ENCODE measurements around the gene ACSM4.
"Not testable (repeated sequence)": the region's sequence is repeated elsewhere in the genome, so short reads cannot be mapped to it uniquely, and the experiment has no call there.

The ACSM4 gene

GRCh38 chr12:7297865-7298264, 6.0 kb upstream of the ACSM4 start:
- H3K4me1 ChIP-seq (ENCODE audit: control insufficient read depth, insufficient read depth, low read length) = no peaks in the 10 kb centered on the region
- H3K27me3 ChIP-seq (ENCODE audit: control insufficient read depth, insufficient read depth, low read length) = no peaks in the 10 kb centered on the region
- H3K4me3 ChIP-seq (ENCODE audit: low read length) = no peak overlapping the region
- no peak overlapping the region for H3K9ac ChIP-seq (ENCODE audit: low read length)
- H3K27ac ChIP-seq (ENCODE audit: low read depth, low read length) = no peak overlapping the region
- no peaks in the 10 kb centered on the region for H3K36me3 ChIP-seq (ENCODE audit: control insufficient read depth, insufficient read depth, low read length)

- Histone ChIP-seq H3K27ac (ENCODE audit: low read depth, low read length) (no peak overlapping the region), H3K36me3 (ENCODE audit: control insufficient read depth, insufficient read depth, low read length) (no peaks in the 10 kb centered on the region), H3K27me3 (ENCODE audit: control insufficient read depth, insufficient read depth, low read length) (no peaks in the 10 kb centered on the region)
Observed at GRCh38 chr12:7302266-7302986, 1.4 kb upstream of the ACSM4 start.

GRCh38 chr12:7303230-7303629, 642 bp upstream of the ACSM4 start:
- Histone ChIP-seq H3K4me1 (ENCODE audit: control insufficient read depth, insufficient read depth, low read length) (no peaks in the 10 kb centered on the region), H3K27me3 (ENCODE audit: control insufficient read depth, insufficient read depth, low read length) (no peaks in the 10 kb centered on the region), H3K27ac (ENCODE audit: low read depth, low read length) (no peak overlapping the region), H3K9ac (ENCODE audit: low read length) (no peak overlapping the region), H3K4me3 (ENCODE audit: low read length) (no peak overlapping the region), H3K36me3 (ENCODE audit: control insufficient read depth, insufficient read depth, low read length) (no peaks in the 10 kb centered on the region)

More at GRCh38 chr12:7302266-7302986, 1.4 kb upstream of the ACSM4 start:
- Histone ChIP-seq H3K4me3 (ENCODE audit: low read length) (no peak overlapping the region), H3K9ac (ENCODE audit: low read length) (no peak overlapping the region), H3K4me1 (ENCODE audit: control insufficient read depth, insufficient read depth, low read length) (no peaks in the 10 kb centered on the region)

DNA sequence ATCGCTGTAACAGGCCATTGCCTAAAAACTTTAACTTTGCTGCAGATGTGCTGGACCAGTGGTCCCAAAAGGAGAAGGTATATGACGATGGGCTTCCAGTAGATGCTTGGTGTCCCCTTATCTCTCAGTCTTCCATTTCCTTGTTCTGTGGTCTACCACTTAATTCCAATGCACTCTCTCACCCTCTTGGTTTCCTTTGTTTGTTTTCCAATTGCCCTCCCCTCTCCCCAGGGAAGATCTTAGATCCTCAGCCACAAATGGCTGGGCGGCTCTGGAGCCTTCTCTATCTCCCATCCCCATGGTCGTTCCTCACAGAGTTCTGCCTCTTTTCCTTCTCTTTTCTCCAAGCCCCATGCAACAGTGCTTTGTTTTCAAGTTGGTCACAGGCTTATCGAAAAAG, 584 bp downstream of the ACSM4 start:
- H3K27me3 ChIP-seq (ENCODE audit: control insufficient read depth, insufficient read depth, low read length) = no peaks in the 10 kb centered on the region
- H3K4me1 ChIP-seq (ENCODE audit: control insufficient read depth, insufficient read depth, low read length) = no peaks in the 10 kb centered on the region
- no peak overlapping the region for H3K27ac ChIP-seq (ENCODE audit: low read depth, low read length)
- no peaks in the 10 kb centered on the region for H3K36me3 ChIP-seq (ENCODE audit: control insufficient read depth, insufficient read depth, low read length)
- H3K9ac ChIP-seq (ENCODE audit: low read length) = no peak overlapping the region
- H3K4me3 ChIP-seq (ENCODE audit: low read length) = no peak overlapping the region

GRCh38 chr12:7310070-7310469, 6.2 kb downstream of the ACSM4 start:
- no peak overlapping the region for H3K9ac ChIP-seq (ENCODE audit: low read length)
- no peak overlapping the region for H3K27ac ChIP-seq (ENCODE audit: low read depth, low read length)
- H3K4me1 ChIP-seq (ENCODE audit: control insufficient read depth, insufficient read depth, low read length) = no peaks in the 10 kb centered on the region
- H3K27me3 ChIP-seq (ENCODE audit: control insufficient read depth, insufficient read depth, low read length) = no peaks in the 10 kb centered on the region
- no peaks in the 10 kb centered on the region for H3K36me3 ChIP-seq (ENCODE audit: control insufficient read depth, insufficient read depth, low read length)
- H3K4me3 ChIP-seq (ENCODE audit: low read length) = no peak overlapping the region

DNA sequence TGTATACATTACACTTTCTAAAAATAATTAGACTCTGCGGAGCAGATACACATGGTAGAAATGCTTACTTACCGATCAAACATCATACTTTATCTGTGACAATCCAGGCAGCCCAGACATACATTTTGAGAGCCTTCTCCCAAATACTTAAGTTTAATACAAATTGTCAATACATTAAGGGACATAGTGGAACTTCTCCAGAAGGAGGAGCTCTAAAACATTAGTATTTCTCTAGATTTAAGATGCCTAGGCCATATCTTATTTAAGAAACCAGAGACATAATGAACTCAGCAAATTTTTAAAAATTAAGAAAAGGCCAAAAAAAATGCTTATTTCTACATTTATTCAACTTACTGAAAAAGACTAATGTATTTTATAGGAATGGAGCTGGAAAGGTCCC, 16.1 kb downstream of the ACSM4 start:
- H3K9ac ChIP-seq (ENCODE audit: low read length) = no peak overlapping the region
- no peaks in the 10 kb centered on the region for H3K36me3 ChIP-seq (ENCODE audit: control insufficient read depth, insufficient read depth, low read length)
- H3K27ac ChIP-seq (ENCODE audit: low read depth, low read length) = no peak overlapping the region
- no peaks in the 10 kb centered on the region for H3K4me1 ChIP-seq (ENCODE audit: control insufficient read depth, insufficient read depth, low read length)
- H3K27me3 ChIP-seq (ENCODE audit: control insufficient read depth, insufficient read depth, low read length) = no peaks in the 10 kb centered on the region
- no peak overlapping the region for H3K4me3 ChIP-seq (ENCODE audit: low read length)

- Histone ChIP-seq H3K27ac (ENCODE audit: low read depth, low read length) (no peak overlapping the region), H3K4me3 (ENCODE audit: low read length) (no peak overlapping the region), H3K9ac (ENCODE audit: low read length) (no peak overlapping the region), H3K4me1 (ENCODE audit: control insufficient read depth, insufficient read depth, low read length) (no peaks in the 10 kb centered on the region), H3K36me3 (ENCODE audit: control insufficient read depth, insufficient read depth, low read length) (no peaks in the 10 kb centered on the region), H3K27me3 (ENCODE audit: control insufficient read depth, insufficient read depth, low read length) (no peaks in the 10 kb centered on the region)
Observed at GRCh38 chr12:7321624-7322023, 17.8 kb downstream of the ACSM4 start.

DNA sequence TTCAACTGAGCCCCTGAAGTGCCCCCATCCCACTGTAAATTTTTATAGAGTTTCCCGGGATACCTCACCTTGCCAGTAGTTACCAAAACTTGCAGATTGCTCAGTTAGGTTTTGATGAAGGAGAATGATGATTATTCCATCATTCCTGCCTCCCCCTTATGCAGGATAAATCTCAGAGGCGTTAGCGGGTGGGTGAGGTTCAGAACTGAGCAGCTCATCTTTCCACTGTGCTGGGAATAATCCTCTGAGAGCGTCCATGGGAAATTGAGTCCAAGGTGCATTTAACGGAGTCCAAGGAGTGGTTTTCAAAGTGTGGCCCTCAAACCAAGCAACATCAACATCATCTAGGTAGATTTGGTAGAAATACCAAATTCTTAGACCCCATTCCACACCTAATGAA, 18.7 kb downstream of the ACSM4 start:
- no peaks in the 10 kb centered on the region for H3K27me3 ChIP-seq (ENCODE audit: control insufficient read depth, insufficient read depth, low read length)
- no peaks in the 10 kb centered on the region for H3K4me1 ChIP-seq (ENCODE audit: control insufficient read depth, insufficient read depth, low read length)
- no peak overlapping the region for H3K27ac ChIP-seq (ENCODE audit: low read depth, low read length)
- no peaks in the 10 kb centered on the region for H3K36me3 ChIP-seq (ENCODE audit: control insufficient read depth, insufficient read depth, low read length)
- H3K4me3 ChIP-seq (ENCODE audit: low read length) = no peak overlapping the region
- no peak overlapping the region for H3K9ac ChIP-seq (ENCODE audit: low read length)

GRCh38 chr12:7324176-7324575, 20.3 kb downstream of the ACSM4 start:
- no peaks in the 10 kb centered on the region for H3K36me3 ChIP-seq (ENCODE audit: control insufficient read depth, insufficient read depth, low read length)
- no peak overlapping the region for H3K27ac ChIP-seq (ENCODE audit: low read depth, low read length)
- no peaks in the 10 kb centered on the region for H3K27me3 ChIP-seq (ENCODE audit: control insufficient read depth, insufficient read depth, low read length)

GRCh38 chr12:7327918-7328317, 24.0 kb downstream of the ACSM4 start:
- Histone ChIP-seq H3K27me3 (ENCODE audit: control insufficient read depth, insufficient read depth, low read length) (no peaks in the 10 kb centered on the region), H3K4me1 (ENCODE audit: control insufficient read depth, insufficient read depth, low read length) (no peaks in the 10 kb centered on the region), H3K4me3 (ENCODE audit: low read length) (no peak overlapping the region), H3K9ac (ENCODE audit: low read length) (no peak overlapping the region), H3K36me3 (ENCODE audit: control insufficient read depth, insufficient read depth, low read length) (no peaks in the 10 kb centered on the region), H3K27ac (ENCODE audit: low read depth, low read length) (no peak overlapping the region)

More at GRCh38 chr12:7324176-7324575, 20.3 kb downstream of the ACSM4 start:
- Histone ChIP-seq H3K9ac (ENCODE audit: low read length) (no peak overlapping the region), H3K4me1 (ENCODE audit: control insufficient read depth, insufficient read depth, low read length) (no peaks in the 10 kb centered on the region), H3K4me3 (ENCODE audit: low read length) (no peak overlapping the region)

DNA sequence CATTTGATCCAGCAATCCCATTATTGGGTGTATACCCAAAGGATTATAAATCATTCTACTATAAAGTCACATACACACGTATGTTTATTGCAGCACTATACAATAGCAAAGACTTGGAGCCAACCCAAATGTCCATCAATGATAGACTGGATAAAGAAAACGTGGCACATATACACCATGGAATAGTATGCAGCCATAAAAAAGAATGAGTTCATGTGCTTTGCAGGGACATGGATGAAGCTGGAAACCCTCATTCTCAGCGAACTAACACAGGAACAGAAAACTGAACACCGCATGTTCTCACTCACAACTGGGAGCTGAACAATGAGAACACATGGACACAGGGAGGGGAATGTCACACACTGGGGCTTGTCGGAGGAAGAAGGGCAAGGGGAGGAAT, 33.9 kb downstream of the ACSM4 start:
- H3K9ac ChIP-seq (ENCODE audit: low read length); H3K4me3 ChIP-seq (ENCODE audit: low read length); H3K36me3 ChIP-seq (ENCODE audit: control insufficient read depth, insufficient read depth, low read length); H3K27ac ChIP-seq (ENCODE audit: low read depth, low read length); H3K27me3 ChIP-seq (ENCODE audit: control insufficient read depth, insufficient read depth, low read length); H3K4me1 ChIP-seq (ENCODE audit: control insufficient read depth, insufficient read depth, low read length): not testable (repeated sequence)

DNA sequence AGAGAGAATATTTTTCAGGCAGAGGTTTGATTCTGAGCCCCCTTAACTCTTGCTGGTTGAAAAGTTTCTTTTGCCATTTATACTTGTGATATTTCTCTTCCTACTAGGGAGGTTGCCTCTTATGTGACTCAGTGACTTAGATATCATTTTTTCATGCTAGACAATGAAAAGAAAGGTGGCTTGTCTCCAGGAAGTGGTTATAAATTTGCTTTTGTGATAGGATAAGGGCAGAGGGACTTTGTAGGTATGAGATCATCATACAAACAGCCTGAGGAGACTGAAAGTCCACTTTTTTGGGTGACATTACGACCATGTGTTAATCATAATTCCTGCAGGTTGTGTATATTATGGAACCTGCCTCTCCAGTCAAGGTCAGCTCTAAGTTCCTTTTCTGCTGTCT, 35.8 kb downstream of the ACSM4 start:
- Histone ChIP-seq H3K4me1 (ENCODE audit: control insufficient read depth, insufficient read depth, low read length) (no peaks in the 10 kb centered on the region), H3K27ac (ENCODE audit: low read depth, low read length) (no peak overlapping the region), H3K36me3 (ENCODE audit: control insufficient read depth, insufficient read depth, low read length) (no peaks in the 10 kb centered on the region), H3K27me3 (ENCODE audit: control insufficient read depth, insufficient read depth, low read length) (no peaks in the 10 kb centered on the region), H3K4me3 (ENCODE audit: low read length) (no peak overlapping the region), H3K9ac (ENCODE audit: low read length) (no peak overlapping the region)

DNA sequence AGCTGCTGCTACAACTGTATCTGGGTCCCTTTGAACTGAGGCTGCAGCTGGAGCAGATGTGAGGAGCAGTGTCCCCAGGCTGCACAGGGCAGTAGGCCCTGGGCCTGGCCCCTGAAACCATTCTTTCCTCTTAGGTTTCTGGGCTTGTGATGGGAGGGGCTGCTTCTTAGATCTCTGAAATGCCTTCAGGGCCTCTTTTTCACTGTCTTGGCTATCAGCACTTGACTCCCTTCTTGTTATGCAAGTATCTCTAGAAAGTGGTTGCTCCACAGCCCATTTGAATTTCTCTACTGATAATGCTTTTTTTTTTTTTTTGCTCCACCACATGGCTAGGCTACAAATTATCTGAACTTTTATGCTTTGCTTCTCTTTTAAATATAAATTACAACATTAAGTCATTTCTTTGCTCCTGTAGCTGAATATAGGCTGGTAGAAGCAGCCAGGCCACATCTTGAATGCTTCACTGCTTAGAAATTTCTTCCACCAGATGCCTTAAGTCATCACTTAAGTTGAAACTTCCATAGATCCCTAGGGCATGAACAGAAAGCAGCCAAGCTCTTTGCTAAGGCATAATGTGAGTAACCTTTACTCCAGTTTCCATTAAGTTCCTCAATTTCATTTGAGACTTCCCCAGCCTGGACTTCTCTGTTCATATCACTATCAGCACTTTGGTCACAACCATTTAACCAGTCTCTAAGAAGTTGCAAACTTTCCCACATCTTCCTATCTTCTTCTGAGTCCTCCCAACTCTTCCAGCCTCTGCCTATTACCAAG, 41.1 kb downstream of the ACSM4 start:
- H3K9ac ChIP-seq (ENCODE audit: low read length) = no peak overlapping the region

More for the DNA sequence above, 41.1 kb downstream of the ACSM4 start:
- Histone ChIP-seq H3K4me3 (ENCODE audit: low read length) (no peak overlapping the region), H3K4me1 (ENCODE audit: control insufficient read depth, insufficient read depth, low read length) (no peaks in the 10 kb centered on the region), H3K27ac (ENCODE audit: low read depth, low read length) (no peak overlapping the region), H3K27me3 (ENCODE audit: control insufficient read depth, insufficient read depth, low read length) (no peaks in the 10 kb centered on the region), H3K36me3 (ENCODE audit: control insufficient read depth, insufficient read depth, low read length) (no peaks in the 10 kb centered on the region)

All from rectal smooth muscle tissue (tissue), 1 donor.